H9 (cell line): Measurements from ENCODE around the gene IL13RA2. TPM values are rescaled to one million over a fixed set of nuclear protein-coding genes. Genes with fewer than 3 reads are reported as not detected.

Experiments used
- DNase-seq: peaks from one replicate; pipeline ENCODE4 v3.0.0-alpha.2; 2017
- H2AFZ ChIP-seq: one replicate; pipeline ENCODE4 v1.6.1; 2013; ENCODE audit warnings: mild to moderate bottlenecking, low read length, control low read depth, moderate library complexity
- H2AK5ac ChIP-seq: 2 replicates; pipeline ENCODE4 v1.6.1; 2013; ENCODE audit warnings: low read length, control low read depth, mixed read lengths; ENCODE audit not compliant: insufficient read length
- H2BK120ac ChIP-seq: one replicate; pipeline ENCODE4 v1.6.1; 2013; ENCODE audit warnings: low read depth, mild to moderate bottlenecking, low read length, control low read depth, inconsistent platforms; ENCODE audit not compliant: poor library complexity, severe bottlenecking
- H2BK12ac ChIP-seq: 2 replicates; pipeline ENCODE4 v1.6.1; 2013; ENCODE audit warnings: low read length, control low read depth, mixed read lengths, low read depth; ENCODE audit not compliant: insufficient read length
- H2BK15ac ChIP-seq: 2 replicates; pipeline ENCODE4 v1.6.1; 2013; ENCODE audit warnings: low read depth, low read length, control low read depth
- H2BK20ac ChIP-seq: one replicate; pipeline ENCODE4 v1.6.1; 2013; ENCODE audit warnings: low read depth, mild to moderate bottlenecking, low read length, control low read depth, inconsistent platforms; ENCODE audit not compliant: poor library complexity, severe bottlenecking
- H2BK5ac ChIP-seq: 2 replicates; pipeline ENCODE4 v1.6.1; 2013; ENCODE audit warnings: low read length, control low read depth, mixed read lengths; ENCODE audit not compliant: insufficient read length
- H3K14ac ChIP-seq: 2 replicates; pipeline ENCODE4 v1.6.1; 2013; ENCODE audit warnings: low read length, control low read depth; ENCODE audit not compliant: insufficient read depth
- H3K18ac ChIP-seq: 2 replicates; pipeline ENCODE4 v1.6.1; 2013; ENCODE audit warnings: low read depth, mild to moderate bottlenecking, mixed read lengths, low read length, control low read depth; ENCODE audit not compliant: insufficient read length
- H3K23ac ChIP-seq: 2 replicates; pipeline ENCODE4 v1.6.1; 2013; ENCODE audit warnings: low read length, control low read depth, mixed read lengths, low read depth; ENCODE audit not compliant: insufficient read length
- H3K23me2 ChIP-seq: 2 replicates; pipeline ENCODE4 v1.6.1; 2013; ENCODE audit warnings: low read depth, mild to moderate bottlenecking, mixed read lengths, low read length, control low read depth; ENCODE audit not compliant: insufficient read length, poor library complexity, severe bottlenecking
- H3K27ac ChIP-seq: 2 replicates; pipeline ENCODE4 v1.5.1; 2013; ENCODE audit warnings: low read length, control low read depth, mixed read lengths, low read depth; ENCODE audit not compliant: insufficient read length
- H3K27me3 ChIP-seq: 2 replicates; pipeline ENCODE4 v1.6.1; 2013; ENCODE audit warnings: low read length, control low read depth, inconsistent platforms; ENCODE audit not compliant: insufficient read depth
- H3K4ac ChIP-seq: 2 replicates; pipeline ENCODE4 v1.6.1; 2013; ENCODE audit warnings: low read depth, mild to moderate bottlenecking, control low read depth, inconsistent platforms, low read length, moderate library complexity
- H3K4me1 ChIP-seq: 2 replicates; pipeline ENCODE4 v1.6.1; 2013; ENCODE audit warnings: low read length, control low read depth, inconsistent platforms; ENCODE audit not compliant: insufficient read depth
- H3K4me2 ChIP-seq: 2 replicates; pipeline ENCODE4 v1.6.1; 2013; ENCODE audit warnings: low read length, control low read depth, mixed read lengths; ENCODE audit not compliant: insufficient read length, insufficient read depth
- H3K56ac ChIP-seq: 2 replicates; pipeline ENCODE4 v1.6.1; 2013; ENCODE audit warnings: low read depth, mild to moderate bottlenecking, mixed read lengths, low read length, control low read depth; ENCODE audit not compliant: insufficient read length
- H3K79me1 ChIP-seq: 2 replicates; pipeline ENCODE4 v1.6.1; 2013; ENCODE audit warnings: low read depth, mild to moderate bottlenecking, moderate library complexity, low read length, control low read depth, inconsistent platforms; ENCODE audit not compliant: insufficient read depth, poor library complexity, severe bottlenecking
- H3K79me2 ChIP-seq: 2 replicates; pipeline ENCODE4 v1.6.1; 2013; ENCODE audit warnings: low read length, control low read depth, inconsistent platforms; ENCODE audit not compliant: insufficient read depth
- H3K9ac ChIP-seq: 2 replicates; pipeline ENCODE4 v1.6.1; 2013; ENCODE audit warnings: low read length, control low read depth, mixed read lengths; ENCODE audit not compliant: insufficient read length; ENCODE audit errors: extremely low read depth
- H3K9me3 ChIP-seq: one replicate; pipeline ENCODE4 v1.6.1; 2013; ENCODE audit warnings: low read depth, low read length, inconsistent platforms; ENCODE audit not compliant: control insufficient read depth
- H3T11ph ChIP-seq: one replicate; pipeline ENCODE4 v1.6.1; 2013; ENCODE audit warnings: mild to moderate bottlenecking, low read length, control low read depth, inconsistent platforms
- H4K20me1 ChIP-seq: one replicate; pipeline ENCODE4 v1.6.1; 2013; ENCODE audit not compliant: control insufficient read depth, insufficient read length, insufficient read depth
- H4K5ac ChIP-seq: 2 replicates; pipeline ENCODE4 v1.6.1; 2013; ENCODE audit warnings: low read depth, mild to moderate bottlenecking, mixed read lengths, low read length, control low read depth; ENCODE audit not compliant: insufficient read length
- H4K8ac ChIP-seq: replicated peaks from 2 replicates; pipeline ENCODE4 v1.6.1; 2013; ENCODE audit warnings: low read length, control low read depth, mixed read lengths, low read depth; ENCODE audit not compliant: insufficient read length
- H4K91ac ChIP-seq: 2 replicates; pipeline ENCODE4 v1.6.1; 2013; ENCODE audit warnings: low read depth, mild to moderate bottlenecking, moderate library complexity, mixed read lengths, low read length, control low read depth; ENCODE audit not compliant: insufficient read length
- H3K27ac Mint-ChIP-seq, 3 experiments: 2 replicates in 2 of 3; 3 replicates in 1 of 3; pipeline ENCODE4 v1.8.0; 2020 to 2021; ENCODE audit warnings: mixed read lengths in 3 of 3, mild to moderate bottlenecking in 1 of 3, moderate library complexity in 1 of 3
- H3K27me3 Mint-ChIP-seq: 2 replicates; pipeline ENCODE4 v1.8.0; 2021; ENCODE audit warnings: low read depth, mild to moderate bottlenecking, moderate library complexity, mixed read lengths
- H3K36me3 Mint-ChIP-seq, 3 experiments: 2 replicates in 2 of 3; 3 replicates in 1 of 3; pipeline ENCODE4 v1.8.0; 2020 to 2021; ENCODE audit warnings: low read depth in 3 of 3, mixed read lengths in 3 of 3; ENCODE audit not compliant: insufficient read depth in 1 of 3
- H3K4me1 Mint-ChIP-seq, 2 experiments: 2 replicates each; pipeline ENCODE4 v1.8.0; 2020; ENCODE audit warnings: mixed read lengths in 2 of 2
- H3K4me3 Mint-ChIP-seq, 2 experiments: 2 replicates in 1 of 2; 3 replicates in 1 of 2; pipeline ENCODE4 v1.8.0; 2020 to 2021; ENCODE audit warnings: mild to moderate bottlenecking in 2 of 2, mixed read lengths in 2 of 2, moderate library complexity in 1 of 2
- H3K9me3 Mint-ChIP-seq, 2 experiments: 2 replicates in 1 of 2; 3 replicates in 1 of 2; pipeline ENCODE4 v1.8.0; 2020; ENCODE audit warnings: mild to moderate bottlenecking in 2 of 2, mixed read lengths in 2 of 2, moderate library complexity in 1 of 2
- CTCF ChIP-seq: fragments of 200-600 bp; sonication (generic); conservative IDR thresholded peaks from 3 replicates; pipeline ENCODE4 v1.8.0; 2021; ENCODE audit warnings: antibody characterized with exemption, mild to moderate bottlenecking
- WGBS: extraction: QIAGEN DNeasy Blood & Tissue Kit; methylation state at CpG from one replicate; pipeline ENCODE4 v1.1.7; 2013; ENCODE audit warnings: missing lambda C conversion rate, low lambda C conversion rate, mixed read lengths; ENCODE audit not compliant: insufficient read length; ENCODE audit errors: extremely low coverage; 5-methylcytosine and 5-hydroxymethylcytosine counted together
- total RNA-seq: library from RNA; stranded (reverse); gene quantifications from 2 replicates; pipeline ENCODE4 v1.2.1, GENCODE V29; 2021

IL13RA2 gene
- total RNA-seq, 1 experiment from 2014 or later = not detected

- TF ChIP-seq CTCF = no peak
- H3K9me3 ChIP-seq = no peaks in the 10 kb centered on the region
- no peak overlapping the region for H2BK5ac ChIP-seq
- H3K4me2 ChIP-seq = no peak overlapping the region
- H2BK12ac ChIP-seq = no peak overlapping the region
- no peak overlapping the region for H3K9ac ChIP-seq
- no peak overlapping the region for H3K18ac ChIP-seq
- H3K36me3 Mint-ChIP-seq = no peaks in the 10 kb centered on the region
- no peak overlapping the region for H4K5ac ChIP-seq
- H4K91ac ChIP-seq = no peak overlapping the region
- H4K8ac ChIP-seq = no peak overlapping the region
- no peak overlapping the region for H3K14ac ChIP-seq
- no peaks in the 10 kb centered on the region for H3K79me1 ChIP-seq
- H3K79me2 ChIP-seq = no peaks in the 10 kb centered on the region
- peaks cover 4% of the 10 kb centered on the region for H3K27me3 Mint-ChIP-seq
- no peak overlapping the region for H3K27ac Mint-ChIP-seq
- no peak overlapping the region for H3K4ac ChIP-seq
- no peak overlapping the region for H2AK5ac ChIP-seq
- H2BK20ac ChIP-seq = no peak overlapping the region
- no peaks in the 10 kb centered on the region for H3K9me3 Mint-ChIP-seq
- no peaks in the 10 kb centered on the region for H3K4me1 ChIP-seq
- H3K27me3 ChIP-seq = no peaks in the 10 kb centered on the region
- H3K4me3 Mint-ChIP-seq = no peak overlapping the region
- H3K23ac ChIP-seq = no peak overlapping the region
- WGBS = no CpG with 5 or more reads among the region's 5 CpGs
- H3K23me2 ChIP-seq = no peaks in the 10 kb centered on the region
- no peak overlapping the region for H3T11ph ChIP-seq
- DNase-seq = no peak
- no peak overlapping the region for H3K27ac ChIP-seq
- no peak overlapping the region for H2BK120ac ChIP-seq
- no peaks in the 10 kb centered on the region for H3K4me1 Mint-ChIP-seq
- no peak overlapping the region for H3K56ac ChIP-seq
- no peaks in the 10 kb centered on the region for H4K20me1 ChIP-seq
- no peak overlapping the region for H2BK15ac ChIP-seq
- no peak overlapping the region for H2AFZ ChIP-seq
Measured at GRCh38 chrX:115021121-115021520, 3.7 kb upstream of the IL13RA2 start.
